Activated CD8-positive, alpha-beta memory T cell treated with anti-CD3 and anti-CD28 coated beads, Interleukin-2, amount 50 U/mL, for 1 hour (primary cell): Measurements from ENCODE around the gene SLC9A2.

Source experiments
- DNase-seq: peaks from one replicate; pipeline ENCODE4 v3.0.0-alpha.2; 2020; ENCODE audit errors: extremely low read depth

SLC9A2 gene

GRCh38 chr2:102619414-102620319, at the start of gene SLC9A2:
Gene SLC9A2, plus strand, starts transcription at chr2:102619553. Its CDS starts 296 bp downstream, at chr2:102619849.
- no peak for DNase-seq

- no peak for DNase-seq
These were observed 43.5 kb upstream of the SLC9A2 start for GRCh38 chr2:102575888-102576287.

- no peak for DNase-seq
These were observed 41.0 kb upstream of the SLC9A2 start for GRCh38 chr2:102578376-102578775.

GRCh38 chr2:102581911-102582310, 37.4 kb upstream of the SLC9A2 start:
- DNase-seq: no peak

GRCh38 chr2:102582845-102583244, 36.5 kb upstream of the SLC9A2 start:
- no peak for DNase-seq

- DNase-seq: no peak
These were observed 33.4 kb upstream of the SLC9A2 start for GRCh38 chr2:102585847-102586404.

- DNase-seq: no peak
These were observed 31.0 kb upstream of the SLC9A2 start for GRCh38 chr2:102588213-102588939.

GRCh38 chr2:102589444-102589843, 29.9 kb upstream of the SLC9A2 start:
- no peak for DNase-seq

GRCh38 chr2:102591491-102592045, 27.8 kb upstream of the SLC9A2 start:
- DNase-seq: no peak

GRCh38 chr2:102592601-102593000, 26.8 kb upstream of the SLC9A2 start:
- no peak for DNase-seq

GRCh38 chr2:102593516-102593915, 25.8 kb upstream of the SLC9A2 start:
- no peak for DNase-seq

GRCh38 chr2:102594445-102595016, 24.8 kb upstream of the SLC9A2 start:
- DNase-seq: no peak

- DNase-seq: no peak
These were observed 21.6 kb upstream of the SLC9A2 start for GRCh38 chr2:102597788-102598187.

GRCh38 chr2:102599486-102599885, 19.9 kb upstream of the SLC9A2 start:
- no peak for DNase-seq

- no peak for DNase-seq
These were observed 17.6 kb upstream of the SLC9A2 start for GRCh38 chr2:102601730-102602129.

GRCh38 chr2:102603904-102604303, 15.4 kb upstream of the SLC9A2 start:
- DNase-seq: no peak

- no peak for DNase-seq
These were observed 14.6 kb upstream of the SLC9A2 start for GRCh38 chr2:102604769-102605168.

- no peak for DNase-seq
These were observed 13.0 kb upstream of the SLC9A2 start for GRCh38 chr2:102606353-102606752.

GRCh38 chr2:102615620-102616436, 3.5 kb upstream of the SLC9A2 start:
- DNase-seq: no peak

GRCh38 chr2:102618452-102619413, 620 bp upstream of the SLC9A2 start:
- no peak for DNase-seq
